CD4-positive, alpha-beta T cell treated with Interleukin-17A for 1 hour (primary cell): ENCODE results near the gene CHSY1.
"Not testable (repeated sequence)": the region's sequence is repeated elsewhere in the genome, so short reads cannot be mapped to it uniquely, and the experiment has no call there.

Experiments
- DNase-seq: peaks from one replicate; pipeline ENCODE4 v3.0.0-alpha.2; 2020

Gene CHSY1, protein sequence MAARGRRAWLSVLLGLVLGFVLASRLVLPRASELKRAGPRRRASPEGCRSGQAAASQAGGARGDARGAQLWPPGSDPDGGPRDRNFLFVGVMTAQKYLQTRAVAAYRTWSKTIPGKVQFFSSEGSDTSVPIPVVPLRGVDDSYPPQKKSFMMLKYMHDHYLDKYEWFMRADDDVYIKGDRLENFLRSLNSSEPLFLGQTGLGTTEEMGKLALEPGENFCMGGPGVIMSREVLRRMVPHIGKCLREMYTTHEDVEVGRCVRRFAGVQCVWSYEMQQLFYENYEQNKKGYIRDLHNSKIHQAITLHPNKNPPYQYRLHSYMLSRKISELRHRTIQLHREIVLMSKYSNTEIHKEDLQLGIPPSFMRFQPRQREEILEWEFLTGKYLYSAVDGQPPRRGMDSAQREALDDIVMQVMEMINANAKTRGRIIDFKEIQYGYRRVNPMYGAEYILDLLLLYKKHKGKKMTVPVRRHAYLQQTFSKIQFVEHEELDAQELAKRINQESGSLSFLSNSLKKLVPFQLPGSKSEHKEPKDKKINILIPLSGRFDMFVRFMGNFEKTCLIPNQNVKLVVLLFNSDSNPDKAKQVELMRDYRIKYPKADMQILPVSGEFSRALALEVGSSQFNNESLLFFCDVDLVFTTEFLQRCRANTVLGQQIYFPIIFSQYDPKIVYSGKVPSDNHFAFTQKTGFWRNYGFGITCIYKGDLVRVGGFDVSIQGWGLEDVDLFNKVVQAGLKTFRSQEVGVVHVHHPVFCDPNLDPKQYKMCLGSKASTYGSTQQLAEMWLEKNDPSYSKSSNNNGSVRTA

DNA sequence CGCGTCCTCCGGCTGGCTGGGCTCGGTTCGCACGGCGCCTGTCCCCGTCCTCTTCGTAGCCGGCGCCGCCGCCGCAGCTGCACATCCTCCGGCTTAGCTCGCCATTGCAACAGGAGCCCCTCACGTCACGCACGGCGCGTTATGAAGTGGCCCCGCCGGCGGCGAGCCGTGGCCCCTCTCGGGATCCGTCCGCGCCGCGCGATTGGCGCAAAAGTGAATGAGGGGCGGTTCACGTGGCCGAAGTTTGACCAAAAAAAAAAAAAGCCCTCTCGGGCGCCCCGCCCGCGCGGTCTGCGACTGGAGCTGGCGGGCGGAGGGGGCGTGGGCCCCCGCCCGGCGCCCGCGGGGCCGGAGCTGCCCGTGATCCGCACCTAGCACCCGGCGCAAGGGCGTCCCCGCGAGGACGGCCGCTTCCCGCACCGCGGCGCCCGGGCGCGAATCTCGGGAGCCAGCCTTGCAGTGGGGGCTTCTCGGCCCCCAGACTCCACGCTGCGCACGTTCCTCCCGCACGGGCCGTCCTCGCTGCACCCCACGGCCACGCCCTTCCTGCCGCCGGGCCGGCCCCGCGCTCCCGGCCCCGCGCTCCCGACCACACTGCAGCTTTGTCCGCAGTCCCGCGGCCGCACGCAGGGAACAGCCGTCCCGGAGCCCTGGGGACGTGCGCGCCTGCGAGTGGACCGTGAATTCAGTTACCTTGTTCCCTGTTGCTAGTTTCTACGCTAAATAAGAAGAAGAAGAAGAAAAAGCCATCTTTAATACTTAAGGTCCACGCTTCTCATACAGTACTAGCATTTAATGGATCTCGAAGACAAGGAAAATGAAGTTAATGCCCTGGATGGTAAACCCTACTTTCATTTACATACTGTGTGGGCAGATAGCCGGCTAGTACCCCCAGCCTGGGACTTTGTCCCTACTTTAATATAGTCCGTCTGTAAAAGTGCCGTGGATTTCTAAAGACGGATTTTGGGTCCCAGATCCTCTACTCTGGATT, at the start of gene CHSY1:
Gene CHSY1 (minus strand): TSS at position 219 of the 991 bp plus-strand sequence. CDS start 592 bp downstream, outside the sequence.
- peak; percentile 88 for DNase-seq

DNA sequence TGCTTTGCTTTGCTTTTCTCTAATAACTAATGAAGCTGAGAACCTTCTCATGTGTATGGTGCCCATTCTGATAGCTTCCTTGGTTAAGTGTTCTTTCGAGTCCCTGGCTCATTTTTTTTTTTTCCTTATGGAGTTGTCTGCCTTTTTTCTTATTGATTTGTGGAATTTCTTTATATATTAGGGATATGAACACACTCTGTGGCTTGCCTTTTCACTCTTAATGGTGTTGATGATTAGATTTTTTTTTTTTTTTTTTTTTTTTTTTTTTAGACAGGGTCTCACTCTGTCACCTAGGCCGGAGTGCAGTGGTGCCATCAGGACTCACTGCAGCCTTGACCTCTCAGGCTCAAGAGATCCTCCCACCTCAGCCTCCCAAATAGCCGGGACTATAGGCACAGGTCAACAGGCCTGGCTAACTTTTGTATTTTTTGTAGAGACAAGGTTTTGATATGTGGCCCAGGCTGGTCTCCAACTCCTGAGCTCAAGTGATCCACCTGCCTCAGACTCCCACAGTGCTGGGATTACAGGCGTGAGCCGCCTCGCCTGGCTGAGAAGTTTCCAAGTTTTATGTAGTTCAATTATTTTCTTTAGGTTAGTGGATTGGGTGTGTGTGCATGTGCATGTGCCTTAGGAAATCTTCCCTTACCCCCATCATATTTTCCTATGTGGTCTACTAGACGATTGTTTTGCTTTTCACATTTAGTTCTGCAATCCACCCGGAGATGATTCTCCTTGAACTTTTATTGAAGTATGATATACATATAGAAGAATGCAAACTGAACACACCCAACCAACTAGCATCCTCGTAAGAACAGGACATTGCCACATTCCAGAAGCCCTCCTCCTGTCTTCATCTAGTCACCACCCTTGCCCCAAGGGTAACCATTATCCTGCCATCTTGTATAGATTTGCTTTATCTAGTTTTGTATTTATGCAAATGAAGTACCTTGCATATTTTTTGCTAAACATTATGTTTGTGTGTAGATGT, 44.9 kb upstream of the CHSY1 start:
- no peak for DNase-seq

DNA sequence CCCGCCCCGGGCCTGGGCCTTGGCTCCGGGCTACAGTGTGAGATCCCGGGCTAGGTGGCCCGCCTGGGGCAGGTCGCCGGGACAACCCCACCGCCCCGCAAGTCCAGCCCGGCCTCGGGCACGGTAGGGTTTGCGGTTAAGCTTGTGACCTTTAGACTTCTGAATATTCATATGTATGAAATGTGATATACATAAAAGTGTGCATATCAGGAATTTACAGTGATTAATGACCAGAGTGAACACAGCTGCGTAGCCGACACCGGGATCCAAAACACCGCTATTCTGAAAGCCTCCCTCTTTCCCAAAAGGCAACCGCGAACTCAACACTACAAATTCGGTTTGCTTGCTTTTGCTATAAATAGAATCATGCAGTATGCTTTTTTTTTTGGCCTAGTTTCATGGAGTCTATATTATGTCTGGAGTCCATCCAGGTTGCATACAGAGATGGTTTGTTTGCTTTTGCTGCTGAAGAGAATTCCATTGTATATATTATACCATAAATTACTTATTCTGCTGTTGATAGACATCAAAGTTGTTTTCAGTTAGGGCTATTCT, 43.8 kb upstream of the CHSY1 start:
- no peak for DNase-seq

DNA sequence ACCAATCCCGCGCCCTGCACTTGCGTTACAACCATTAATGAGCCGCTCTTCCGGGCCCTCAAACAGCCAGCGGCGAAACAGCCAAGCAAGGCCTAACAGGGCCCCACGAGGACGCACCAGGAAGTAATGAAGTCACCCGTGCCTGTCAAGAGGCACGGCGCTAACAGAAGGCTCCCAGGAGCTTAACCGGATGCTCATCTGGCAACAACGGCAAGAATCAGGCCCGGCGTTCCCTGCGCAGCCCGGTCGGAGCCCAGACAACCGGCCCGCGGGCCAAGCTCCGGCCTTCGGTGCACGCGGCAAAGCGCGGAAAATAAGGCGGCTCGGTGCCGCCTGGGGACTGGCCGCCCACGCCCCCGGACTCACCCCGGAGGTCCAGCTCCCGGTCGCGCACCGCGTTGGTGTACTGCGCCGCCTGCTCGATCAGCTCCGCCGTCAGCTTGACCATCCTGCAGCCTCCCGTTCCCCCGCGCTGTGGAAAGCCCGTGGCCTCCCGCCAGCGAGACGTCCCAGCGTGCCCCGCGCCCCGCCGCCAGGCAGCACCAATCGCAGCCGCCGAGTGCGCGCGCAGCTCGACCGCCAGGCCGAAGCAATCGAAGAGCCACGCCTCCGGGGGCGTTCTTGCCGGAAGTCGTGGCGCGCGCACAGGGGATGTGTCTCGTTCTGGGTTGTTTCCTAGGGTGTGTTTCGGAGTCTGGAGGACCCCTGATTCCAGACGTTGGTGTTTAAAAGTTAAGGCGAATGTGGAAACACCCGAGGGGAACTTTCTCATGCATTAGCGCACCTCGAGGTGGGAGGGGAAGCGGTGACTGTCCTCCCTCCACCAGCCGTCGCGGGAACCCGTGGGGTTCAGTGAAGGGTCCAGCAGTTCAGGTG, 43.1 kb upstream of the CHSY1 start, which contains the start of gene SNRPA1:
Gene SNRPA1 (minus strand): TSS at position 518 of the 876 bp plus-strand sequence. CDS start 70 bp downstream, at position 448.
- DNase-seq: peak; percentile 96

DNA sequence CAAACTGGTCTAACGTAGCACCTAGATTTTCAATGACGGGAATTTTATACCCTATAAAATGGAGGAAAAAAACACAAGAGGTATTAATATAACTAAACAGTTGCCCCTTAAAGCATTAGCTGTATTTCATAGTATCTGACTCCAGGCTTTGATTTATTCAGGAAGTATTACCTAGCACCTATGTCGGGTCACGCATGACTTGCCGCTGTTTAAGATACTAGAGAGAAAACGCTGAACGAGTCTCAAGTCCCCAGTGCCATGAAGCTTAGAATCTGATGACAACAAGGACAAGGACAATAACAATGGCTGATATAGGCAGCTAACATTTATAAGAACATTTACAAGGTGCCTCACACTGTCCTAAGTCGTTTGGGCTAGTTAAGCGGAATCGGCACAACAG, 41.3 kb upstream of the CHSY1 start:
- DNase-seq: peak; percentile 20

DNA sequence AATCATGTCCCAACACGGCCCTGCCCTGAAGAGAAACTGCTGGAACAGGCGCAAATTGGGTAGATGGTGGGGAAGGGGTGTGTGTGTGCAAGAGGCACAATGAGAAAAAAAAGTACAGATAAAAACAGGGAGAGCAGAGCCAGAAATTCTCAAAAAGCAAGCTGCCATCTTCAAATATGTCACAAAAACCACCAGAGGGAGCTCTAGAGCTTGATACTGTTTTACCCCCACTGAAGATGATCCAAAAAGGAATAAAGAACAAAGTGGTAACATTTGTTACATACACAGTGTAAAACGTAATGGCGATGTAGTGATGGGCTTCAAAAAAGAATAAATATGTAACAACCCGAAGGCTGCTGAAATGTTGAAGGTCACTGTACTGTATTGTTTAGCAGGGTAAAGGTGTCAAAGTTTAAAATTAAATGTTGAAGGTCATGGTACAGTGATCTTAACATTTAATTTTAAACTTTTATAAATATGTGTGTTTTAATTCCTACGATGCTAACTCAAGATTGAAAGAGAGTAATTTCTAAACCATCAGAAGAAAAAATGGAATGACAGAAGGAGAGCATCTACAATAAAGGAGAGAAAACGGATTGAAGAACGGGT, 37.2 kb upstream of the CHSY1 start:
- DNase-seq: peak; percentile 77

DNA sequence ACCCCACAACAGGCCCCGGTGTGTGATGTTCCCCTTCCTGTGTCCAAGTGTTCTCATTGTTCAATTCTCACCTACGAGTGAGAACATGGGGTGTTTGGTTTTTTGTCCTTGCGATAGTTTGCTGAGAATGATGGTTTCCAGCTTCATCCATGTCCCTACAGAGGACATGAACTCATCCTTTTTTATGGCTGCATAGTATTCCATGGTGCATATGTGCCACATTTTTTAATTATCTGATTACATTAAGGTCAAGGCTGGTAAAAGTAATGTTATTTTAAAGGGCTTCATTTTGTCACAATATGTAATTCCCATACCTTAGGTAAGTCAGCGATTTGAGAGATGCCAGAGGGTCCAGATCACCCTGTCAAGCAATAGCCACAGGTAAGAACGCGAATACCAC, 35.5 kb upstream of the CHSY1 start:
- not testable (repeated sequence) for DNase-seq

DNA sequence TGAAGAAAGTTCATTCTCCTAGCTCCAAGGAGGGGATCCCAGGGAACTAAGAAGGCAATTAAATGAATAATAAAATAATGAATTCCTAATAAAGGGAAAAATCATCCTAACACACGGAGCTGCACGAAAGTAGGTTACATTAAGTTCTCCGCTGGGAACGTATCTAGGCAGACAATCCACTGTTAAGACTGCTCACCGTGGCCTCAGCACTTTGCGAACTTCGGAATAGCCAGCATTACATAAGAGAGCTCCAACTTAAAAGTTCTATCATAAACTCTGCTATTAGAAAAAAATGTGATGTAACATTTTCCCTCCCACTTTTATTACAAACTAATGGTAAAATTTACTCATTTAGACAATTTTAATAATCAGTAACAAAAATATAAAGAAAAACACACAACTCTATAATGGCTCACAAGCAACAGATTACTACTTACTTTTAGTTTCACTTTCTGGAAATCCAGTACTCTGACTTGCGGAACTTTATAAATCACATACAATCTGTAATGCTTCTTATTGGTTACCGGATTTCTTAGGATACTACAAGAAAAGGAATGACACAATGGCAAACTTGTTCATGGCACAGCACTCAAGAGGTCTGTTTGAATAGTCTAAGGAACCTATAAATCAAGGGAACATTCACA, 34.7 kb upstream of the CHSY1 start:
- no peak for DNase-seq

DNA sequence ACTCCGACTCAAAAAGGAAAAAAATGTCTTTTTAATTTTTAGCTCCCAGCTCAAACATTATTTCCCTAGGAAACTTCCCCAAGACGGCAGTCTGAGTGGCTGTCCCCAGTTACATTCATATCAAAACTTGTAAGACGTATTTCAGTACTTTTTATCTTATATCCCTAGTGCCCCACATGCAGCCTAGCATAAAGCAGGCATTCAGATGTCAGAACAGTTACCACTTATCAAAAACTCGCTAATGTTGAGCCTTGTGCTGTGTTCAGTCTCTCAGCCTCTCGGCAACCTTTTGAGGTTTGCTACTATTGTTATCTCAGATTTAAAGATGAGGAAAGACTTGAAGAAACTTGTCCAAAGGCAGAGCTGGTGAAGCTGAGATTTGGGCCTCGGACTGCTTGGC, 32.1 kb upstream of the CHSY1 start:
- DNase-seq: no peak

DNA sequence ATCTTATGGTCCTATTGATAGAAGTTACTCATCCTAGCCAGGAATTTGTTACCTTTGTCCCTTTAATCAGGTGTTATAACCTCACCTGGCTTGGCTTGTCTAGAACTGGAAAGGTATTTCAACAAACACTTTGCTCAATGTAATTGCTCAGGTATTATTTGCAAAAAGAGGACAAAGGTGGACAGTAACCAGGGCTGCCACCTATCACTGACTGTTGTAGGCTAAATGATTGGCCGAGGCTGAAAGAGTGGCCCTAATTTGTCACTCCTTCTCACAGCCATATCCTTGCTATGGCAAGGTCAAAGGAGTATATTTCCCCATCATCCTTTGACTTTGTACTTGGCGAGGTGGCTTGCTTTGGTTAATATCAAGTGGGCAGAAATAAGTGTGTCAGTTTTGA, 28.2 kb upstream of the CHSY1 start:
- DNase-seq: no peak

DNA sequence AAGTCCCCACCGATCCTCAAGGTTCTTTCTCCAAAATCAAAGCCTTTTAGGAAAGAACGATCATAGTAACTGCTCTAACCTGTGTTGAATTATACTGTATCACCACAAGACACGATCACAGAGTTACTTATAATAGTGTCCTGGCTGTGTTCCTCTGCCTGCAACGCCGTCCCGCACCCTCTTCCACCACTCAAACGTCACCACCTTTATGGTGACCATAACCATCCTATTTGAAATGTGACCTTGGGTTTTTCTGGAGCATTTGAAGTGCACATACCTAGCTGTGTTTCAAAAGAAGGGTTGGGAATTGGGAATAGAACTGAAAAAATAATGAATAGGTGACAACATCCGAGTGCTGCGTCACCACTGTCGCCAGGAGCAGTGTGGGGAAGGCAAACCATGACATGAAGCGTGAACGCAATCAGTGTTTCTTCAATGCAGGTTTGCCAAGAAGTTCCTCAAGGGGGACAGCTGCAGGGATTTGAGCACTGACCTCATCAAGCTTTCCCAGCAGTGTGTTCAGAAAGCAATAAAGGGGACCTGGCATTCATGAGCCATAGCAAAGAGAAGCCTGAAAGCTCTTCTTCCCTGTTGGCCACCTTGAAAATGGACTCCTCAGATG, 26.2 kb upstream of the CHSY1 start:
- no peak for DNase-seq

DNA sequence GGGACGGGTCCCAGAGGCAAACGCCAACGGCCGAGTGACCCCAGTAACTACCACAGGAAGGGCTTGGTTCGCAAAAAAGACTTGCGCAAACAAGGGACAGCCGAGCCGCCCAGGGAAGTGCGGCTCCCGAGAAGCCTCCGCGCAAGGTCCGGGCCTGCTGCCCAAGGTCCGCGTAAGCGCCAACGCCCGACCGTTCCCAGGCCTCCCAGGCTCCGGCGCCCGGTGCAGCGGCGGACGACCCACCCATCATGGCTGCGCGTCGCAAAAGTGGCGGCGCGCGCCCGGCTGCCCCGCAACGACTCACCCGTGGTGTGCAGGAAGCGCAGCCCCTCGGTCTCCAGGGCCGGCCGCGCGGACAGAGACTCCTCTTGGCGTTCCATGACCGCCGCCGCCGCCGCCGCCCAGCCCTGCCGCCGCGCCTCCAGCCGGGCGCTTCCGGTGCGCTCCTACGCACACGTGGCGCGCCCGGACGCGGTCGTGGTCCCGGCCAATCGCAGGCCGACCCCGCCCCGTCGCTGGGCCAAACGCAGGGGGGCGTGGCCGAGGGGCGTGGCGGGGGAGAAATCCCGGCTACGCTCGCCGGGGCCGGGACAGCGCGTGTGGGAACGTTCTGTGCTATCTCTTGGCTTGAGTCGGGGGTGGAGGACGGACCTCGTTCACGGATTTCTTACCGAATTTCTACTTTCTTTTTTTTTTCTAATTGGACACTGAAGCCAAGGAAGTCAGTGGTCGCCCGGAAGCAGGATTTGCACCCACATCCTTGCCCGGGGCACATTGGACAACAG, 25.4 kb upstream of the CHSY1 start, which contains the start of gene SELENOS:
Gene SELENOS (minus strand): TSS at position 448 of the 785 bp plus-strand sequence. CDS start 68 bp downstream, at position 380.
- DNase-seq: peak; percentile 82

DNA sequence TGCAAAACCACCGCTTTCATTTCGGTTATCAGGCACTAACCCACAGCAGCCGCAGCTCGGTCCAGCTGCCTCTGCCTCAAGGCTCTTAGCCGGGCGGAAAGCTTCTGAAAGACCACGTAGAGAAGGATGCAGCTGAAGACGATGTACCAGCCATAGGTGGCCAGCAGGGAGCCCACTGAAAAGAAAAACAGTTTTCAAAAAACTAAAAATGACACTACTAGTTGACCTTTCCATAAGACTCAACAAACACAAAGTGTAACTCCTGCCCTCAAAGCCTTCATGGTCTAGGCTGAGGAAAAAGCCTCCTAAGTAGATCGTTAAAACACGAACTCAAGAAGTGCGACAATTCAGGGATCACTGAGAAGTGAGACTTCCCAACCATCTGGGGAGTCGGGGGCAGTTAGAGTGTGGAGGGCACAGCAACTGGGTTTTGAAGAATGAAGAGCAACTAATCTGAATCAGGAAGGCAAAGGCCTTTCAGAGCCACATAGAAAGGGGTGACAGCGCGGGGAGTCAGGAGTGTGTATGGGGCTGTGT, 24.7 kb upstream of the CHSY1 start:
- peak; percentile 43 for DNase-seq

DNA sequence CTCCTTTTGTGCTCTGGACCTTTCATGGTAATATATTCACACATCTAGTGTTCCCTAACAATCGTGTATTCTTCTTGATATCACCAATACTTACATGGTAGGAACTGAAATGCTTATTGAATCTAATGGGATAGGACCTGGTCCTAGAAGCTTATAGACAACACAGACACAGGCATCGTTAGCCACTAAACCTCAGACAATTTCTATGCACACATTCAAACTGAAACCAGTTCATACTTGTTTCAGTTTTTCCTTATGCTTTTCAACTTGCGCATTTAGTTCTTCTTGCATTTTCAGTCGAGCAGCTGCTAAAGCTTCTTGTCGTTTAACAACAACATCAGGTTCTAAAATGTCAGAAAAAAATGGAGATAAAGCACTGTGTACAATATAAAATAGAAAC, 23.2 kb upstream of the CHSY1 start:
- no peak for DNase-seq

DNA sequence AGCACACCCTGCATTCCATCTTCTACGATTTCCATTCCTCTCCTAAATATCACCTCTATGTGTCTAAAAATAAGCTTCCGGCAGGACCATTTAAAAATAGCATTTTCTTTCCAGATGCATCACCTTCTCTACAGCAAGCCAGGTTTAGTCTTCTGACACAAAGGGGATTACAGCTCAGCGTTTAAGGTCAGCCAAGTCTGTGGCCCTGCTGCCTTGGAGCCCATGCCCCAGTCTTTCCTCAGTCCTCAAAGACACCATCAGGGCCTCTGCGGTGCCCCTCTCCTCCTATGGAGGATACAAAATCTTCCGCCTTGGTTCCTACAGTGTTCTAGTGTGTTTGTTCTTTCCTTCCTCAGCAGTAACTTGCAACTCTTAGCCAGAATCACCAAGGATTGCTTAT, 21.7 kb upstream of the CHSY1 start:
- no peak for DNase-seq

DNA sequence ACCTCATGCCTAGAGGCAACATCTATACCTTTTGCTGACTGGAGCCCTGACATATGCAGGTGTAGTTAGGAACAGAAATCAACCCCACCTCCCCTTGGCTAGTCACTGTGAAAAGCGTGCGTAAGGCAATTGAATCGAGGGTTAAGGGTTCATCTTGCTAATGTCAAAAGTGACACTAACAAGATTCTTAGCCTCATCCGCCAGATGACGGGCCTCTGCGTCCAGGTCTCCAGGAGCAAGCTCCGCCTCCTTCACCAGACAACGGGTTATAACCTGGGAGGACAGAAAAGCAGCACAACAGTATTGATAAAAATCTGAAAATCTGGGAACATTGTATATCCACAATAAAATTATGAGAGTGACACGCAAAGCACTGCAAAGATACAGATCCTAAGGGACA, 20.7 kb upstream of the CHSY1 start:
- no peak for DNase-seq
